ENCODE data around the gene TBCK. TPM values are rescaled to one million over a fixed set of nuclear protein-coding genes. Genes with fewer than 3 reads are reported as not detected.

TBCK gene
- total RNA-seq, 2 experiments from 2014 or later: 46.5 to 46.9 TPM

- TF ChIP-seq, protein P1, sequence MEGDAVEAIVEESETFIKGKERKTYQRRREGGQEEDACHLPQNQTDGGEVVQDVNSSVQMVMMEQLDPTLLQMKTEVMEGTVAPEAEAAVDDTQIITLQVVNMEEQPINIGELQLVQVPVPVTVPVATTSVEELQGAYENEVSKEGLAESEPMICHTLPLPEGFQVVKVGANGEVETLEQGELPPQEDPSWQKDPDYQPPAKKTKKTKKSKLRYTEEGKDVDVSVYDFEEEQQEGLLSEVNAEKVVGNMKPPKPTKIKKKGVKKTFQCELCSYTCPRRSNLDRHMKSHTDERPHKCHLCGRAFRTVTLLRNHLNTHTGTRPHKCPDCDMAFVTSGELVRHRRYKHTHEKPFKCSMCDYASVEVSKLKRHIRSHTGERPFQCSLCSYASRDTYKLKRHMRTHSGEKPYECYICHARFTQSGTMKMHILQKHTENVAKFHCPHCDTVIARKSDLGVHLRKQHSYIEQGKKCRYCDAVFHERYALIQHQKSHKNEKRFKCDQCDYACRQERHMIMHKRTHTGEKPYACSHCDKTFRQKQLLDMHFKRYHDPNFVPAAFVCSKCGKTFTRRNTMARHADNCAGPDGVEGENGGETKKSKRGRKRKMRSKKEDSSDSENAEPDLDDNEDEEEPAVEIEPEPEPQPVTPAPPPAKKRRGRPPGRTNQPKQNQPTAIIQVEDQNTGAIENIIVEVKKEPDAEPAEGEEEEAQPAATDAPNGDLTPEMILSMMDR (conservative IDR thresholded peaks at IDR 0.05; ENCODE audit: low read length): no peak
- no peak for TF ChIP-seq EZH2phosphoT487 (IDR thresholded peaks at IDR 0.05; ENCODE audit: borderline replicate concordance, low read depth, low read length)
- Histone ChIP-seq H2AFZ (ENCODE audit: low read length) (no peak overlapping the region), H3K4me1 (ENCODE audit: insufficient read depth, low read length, poor library complexity, severe bottlenecking) (no peaks in the 10 kb centered on the region), H3K9me3 (ENCODE audit: low read length) (no peaks in the 10 kb centered on the region), H3K9me2 (ENCODE audit: insufficient read depth, low read length) (no peaks in the 10 kb centered on the region), H4K20me1 (ENCODE audit: insufficient read depth, low read length) (no peaks in the 10 kb centered on the region), H3K27ac (ENCODE audit: low read depth, low read length, poor library complexity, severe bottlenecking) (no peak overlapping the region), H3K4me3 (ENCODE audit: low read depth, low read length, poor library complexity, severe bottlenecking) (no peak overlapping the region), H3K36me3 (ENCODE audit: insufficient read depth, low read length) (no peaks in the 10 kb centered on the region), H3K79me2 (ENCODE audit: insufficient read depth, low read depth, low read length) (no peaks in the 10 kb centered on the region), H3K4me2 (ENCODE audit: low read length) (no peak overlapping the region)
- ChIA-PET CTCF (ENCODE audit: unreplicated experiment) (no interaction called here), POLR2A (interaction anchor here (0.7 kb wide), 1 partner anchor 19 kb away, joined by 3 read pairs; no protein-coding TSS in a partner anchor)
- DNase-seq (ENCODE audit: low spot score): no peak
- no TSS peak for BruUV-seq (replicated peaks)
- intact Hi-C loops (cut with micrococcal nuclease; ENCODE audit: unreplicated experiment): no loop called here
Observed at GRCh38 chr4:106142616-106143127, 173.3 kb downstream of the TBCK start.

- Histone ChIP-seq H3K36me3 (ENCODE audit: insufficient read depth, low read length) (no peaks in the 10 kb centered on the region), H3K4me2 (ENCODE audit: low read length) (no peak overlapping the region), H4K20me1 (ENCODE audit: insufficient read depth, low read length) (no peaks in the 10 kb centered on the region), H3K27ac (ENCODE audit: low read depth, low read length, poor library complexity, severe bottlenecking) (no peak overlapping the region), H3K79me2 (ENCODE audit: insufficient read depth, low read depth, low read length) (no peaks in the 10 kb centered on the region), H3K4me1 (ENCODE audit: insufficient read depth, low read length, poor library complexity, severe bottlenecking) (no peaks in the 10 kb centered on the region), H3K4me3 (ENCODE audit: low read depth, low read length, poor library complexity, severe bottlenecking) (no peak overlapping the region), H3K9me3 (ENCODE audit: low read length) (no peaks in the 10 kb centered on the region), H3K9me2 (ENCODE audit: insufficient read depth, low read length) (no peaks in the 10 kb centered on the region), H2AFZ (ENCODE audit: low read length) (no peak overlapping the region)
- POLR2A ChIA-PET: interaction anchor here (0.7 kb wide), 1 partner anchor 52 kb away, joined by 3 read pairs; no protein-coding TSS in a partner anchor
- CTCF ChIA-PET (ENCODE audit: unreplicated experiment): no interaction called here
- no TSS peak for BruUV-seq (replicated peaks)
- no peak for DNase-seq (ENCODE audit: low spot score)
- TF ChIP-seq EZH2phosphoT487 (IDR thresholded peaks at IDR 0.05; ENCODE audit: borderline replicate concordance, low read depth, low read length): no peak
- TF ChIP-seq, protein P1 (conservative IDR thresholded peaks at IDR 0.05; ENCODE audit: low read length): no peak
- intact Hi-C loops (cut with micrococcal nuclease; ENCODE audit: unreplicated experiment): no loop called here
Observed at GRCh38 chr4:106140601-106141000, 175.4 kb downstream of the TBCK start.

- Histone ChIP-seq H3K79me2 (ENCODE audit: insufficient read depth, low read depth, low read length) (no peaks in the 10 kb centered on the region), H3K36me3 (ENCODE audit: insufficient read depth, low read length) (no peaks in the 10 kb centered on the region), H2AFZ (ENCODE audit: low read length) (no peak overlapping the region), H3K27ac (ENCODE audit: low read depth, low read length, poor library complexity, severe bottlenecking) (no peak overlapping the region), H3K4me3 (ENCODE audit: low read depth, low read length, poor library complexity, severe bottlenecking) (no peak overlapping the region), H3K4me2 (ENCODE audit: low read length) (no peak overlapping the region), H4K20me1 (ENCODE audit: insufficient read depth, low read length) (no peaks in the 10 kb centered on the region), H3K9me2 (ENCODE audit: insufficient read depth, low read length) (no peaks in the 10 kb centered on the region), H3K9me3 (ENCODE audit: low read length) (no peaks in the 10 kb centered on the region), H3K4me1 (ENCODE audit: insufficient read depth, low read length, poor library complexity, severe bottlenecking) (no peaks in the 10 kb centered on the region)
- TF ChIP-seq EZH2phosphoT487 (IDR thresholded peaks at IDR 0.05; ENCODE audit: borderline replicate concordance, low read depth, low read length): no peak
- TF ChIP-seq, protein P1 (conservative IDR thresholded peaks at IDR 0.05; ENCODE audit: low read length): no peak
- DNase-seq (ENCODE audit: low spot score): no peak
- intact Hi-C loops (cut with micrococcal nuclease; ENCODE audit: unreplicated experiment): no loop called here
- BruUV-seq (replicated peaks): no TSS peak
- ChIA-PET POLR2A (no interaction called here), CTCF (ENCODE audit: unreplicated experiment) (no interaction called here)
Observed at GRCh38 chr4:106136777-106137331, 179.2 kb downstream of the TBCK start.

Data from OCI-LY7 (cell line).